HCT116 (cell line): Measurements from ENCODE around the gene ASXL2. TPM values are rescaled to one million over a fixed set of nuclear protein-coding genes. Genes with fewer than 3 reads are reported as not detected.
A peak's percentile ranks its signal among the peaks of the same experiment; 100 is the strongest.

Experiments used
- ATAC-seq: fragments of 200-7000 bp; cut with Tn5 transposase; 2 replicates; pipeline ENCODE4 v1.9.1; 2020; ENCODE audit warnings: mild to moderate bottlenecking, moderate library complexity
- BruUV-seq: library from RNA; stranded (reverse); fragments of 400-500 nt; replicated peaks from 2 replicates; lab custom pipeline; 2021; lab: Mats Ljungman, UMichigan
- CTCF ChIA-PET: fragments of 300-600 bp; sonication (Branson Sonifier 250); formaldehyde crosslinking; loops from one replicate; lab custom pipeline; 2021; ENCODE audit warnings: antibody characterized with exemption; lab: Charles Lee
- POLR2A ChIA-PET: fragments of 300-600, 350-600 bp; sonication (Branson Sonifier 250); formaldehyde crosslinking; loops from one replicate; lab custom pipeline; 2021; ENCODE audit warnings: antibody characterized with exemption; lab: Charles Lee
- RAD21 ChIA-PET, 2 experiments: fragments of 300-600 bp; sonication (Branson Sonifier 250); formaldehyde crosslinking; loops; one replicate each; lab custom pipeline; 2023; ENCODE audit warnings: low total read pairs in 2 of 2; ENCODE audit not compliant: uncharacterized antibody in 2 of 2, unreplicated experiment in 2 of 2, low non-redundant PET in 1 of 2; lab: Charles Lee
- DNase-seq: peaks from one replicate; pipeline ENCODE4 v3.0.0-alpha.2; 2010; ENCODE audit warnings: low read depth, low spot score
- H2AFZ ChIP-seq: fragments of 200-600 bp; shearing (Covaris generic), sonication (generic); 2 replicates; pipeline ENCODE4 v1.6.1; 2017; ENCODE audit warnings: low read depth, mixed run types, mixed read lengths, antibody characterized with exemption, low read length; ENCODE audit not compliant: poor library complexity, severe bottlenecking
- H3K27ac ChIP-seq: 2 replicates; pipeline ENCODE4 v1.5.1; 2012; ENCODE audit warnings: low read depth, low read length
- H3K27me3 ChIP-seq: fragments of 200-600 bp; sonication (generic); 2 replicates; pipeline ENCODE4 v1.6.1; 2016; ENCODE audit warnings: mixed run types, low read length, mixed read lengths; ENCODE audit not compliant: insufficient read depth
- H3K36me3 ChIP-seq, 2 experiments: fragments of 200-500 bp in 1 of 2; fragments of 200-600 bp in 1 of 2; sonication (Bioruptor generic) in 1 of 2; sonication (generic) in 1 of 2; 2 replicates each; pipeline versions ENCODE4 v1.5.1 to v1.6.1; 2014 to 2016; ENCODE audit warnings: low read length in 2 of 2, inconsistent platforms in 1 of 2, mixed read lengths in 1 of 2, mixed run types in 1 of 2; ENCODE audit not compliant: insufficient read depth in 2 of 2, control insufficient read depth in 1 of 2
- H3K4me1 ChIP-seq, 2 experiments: fragments of 200-600 bp in 1 of 2; sonication (generic) in 1 of 2; 2 replicates each; pipeline versions ENCODE4 v1.5.1 to v1.6.1; 2012 to 2017; ENCODE audit warnings: low read length in 2 of 2, inconsistent platforms in 1 of 2, mild to moderate bottlenecking in 1 of 2, mixed read lengths in 1 of 2, mixed run types in 1 of 2, moderate library complexity in 1 of 2; ENCODE audit not compliant: insufficient read depth in 2 of 2, control insufficient read depth in 1 of 2
- H3K4me2 ChIP-seq: fragments of 200-600 bp; sonication (generic); 2 replicates; pipeline ENCODE4 v1.6.1; 2017; ENCODE audit warnings: mixed run types, low read length, mixed read lengths
- H3K4me3 ChIP-seq, 2 experiments: fragments of 200-600 bp in 1 of 2; sonication (generic) in 1 of 2; replicated peaks in 1 of 2; 2 replicates each; pipeline ENCODE4 v1.5.1; 2011 to 2016; ENCODE audit warnings: low read length in 2 of 2, control low read depth in 1 of 2, low read depth in 1 of 2, mild to moderate bottlenecking in 1 of 2, mixed read lengths in 1 of 2, mixed run types in 1 of 2
- H3K79me2 ChIP-seq: fragments of 200-600 bp; sonication (generic); 2 replicates; pipeline ENCODE4 v1.6.1; 2017; ENCODE audit warnings: mild to moderate bottlenecking, mixed run types, low read length, moderate library complexity, mixed read lengths; ENCODE audit not compliant: insufficient read depth
- H3K9ac ChIP-seq: fragments of 200-600 bp; sonication (generic); 2 replicates; pipeline ENCODE4 v1.6.1; 2016; ENCODE audit warnings: low read length, mixed read lengths
- H3K9me2 ChIP-seq: fragments of 200-600 bp; sonication (generic), shearing (Covaris generic); 2 replicates; pipeline ENCODE4 v1.6.1; 2017; ENCODE audit warnings: mixed run types, mild to moderate bottlenecking, moderate library complexity; ENCODE audit not compliant: insufficient read depth
- H3K9me3 ChIP-seq, 2 experiments: fragments of 200-500 bp in 1 of 2; fragments of 200-600 bp in 1 of 2; sonication (Bioruptor generic) in 1 of 2; sonication (generic) in 1 of 2; 2 replicates each; pipeline ENCODE4 v1.6.1; 2014 to 2017; ENCODE audit warnings: low read length in 2 of 2, mixed read lengths in 2 of 2, inconsistent platforms in 1 of 2, low read depth in 1 of 2, mild to moderate bottlenecking in 1 of 2, mixed run types in 1 of 2, moderate library complexity in 1 of 2; ENCODE audit not compliant: control insufficient read depth in 1 of 2, insufficient read depth in 1 of 2
- H4K20me1 ChIP-seq: fragments of 200-600 bp; sonication (generic), shearing (Covaris generic); 2 replicates; pipeline ENCODE4 v1.6.1; 2017; ENCODE audit warnings: mixed run types, mild to moderate bottlenecking, moderate library complexity; ENCODE audit not compliant: insufficient read depth
- ATF3 ChIP-seq: IDR thresholded peaks from 2 replicates; pipeline ENCODE4 v1.6.1; 2012
- CBX3 ChIP-seq: IDR thresholded peaks from 2 replicates; pipeline ENCODE4 v1.6.1; 2012; ENCODE audit warnings: low read depth
- CTCF ChIP-seq, 3 experiments: fragments of 200-600 bp in 1 of 3; sonication (generic) in 1 of 3; IDR thresholded peaks in 2 of 3; conservative IDR thresholded peaks in 1 of 3; 2 replicates each; pipeline ENCODE4 v1.5.1; 2012 to 2017; ENCODE audit warnings: low read depth in 2 of 3, low read length in 2 of 3, antibody characterized with exemption in 1 of 3, borderline replicate concordance in 1 of 3, control low read depth in 1 of 3, mild to moderate bottlenecking in 1 of 3, mixed read lengths in 1 of 3, mixed run types in 1 of 3, moderate library complexity in 1 of 3; ENCODE audit not compliant: insufficient read depth in 1 of 3
- EGR1 ChIP-seq: IDR thresholded peaks from 2 replicates; pipeline ENCODE4 v1.6.1; 2012; ENCODE audit warnings: low read depth
- ELF1 ChIP-seq: IDR thresholded peaks from 2 replicates; pipeline ENCODE4 v1.6.1; 2012; ENCODE audit warnings: low read depth, borderline replicate concordance
- EZH2 ChIP-seq: fragments of 200-600 bp; sonication (generic); IDR thresholded peaks from 2 replicates; pipeline ENCODE4 v1.6.1; 2017; ENCODE audit warnings: antibody characterized with exemption, mixed run types
- FOSL1 ChIP-seq: IDR thresholded peaks from 2 replicates; pipeline ENCODE4 v1.6.1; 2012; ENCODE audit warnings: low read depth
- JUND ChIP-seq: IDR thresholded peaks from 2 replicates; pipeline ENCODE4 v1.6.1; 2012
- MAX ChIP-seq: IDR thresholded peaks from 2 replicates; pipeline ENCODE4 v1.6.1; 2012
- POLR2A ChIP-seq: IDR thresholded peaks from 2 replicates; pipeline ENCODE4 v1.7.0; 2011; ENCODE audit warnings: borderline replicate concordance; ENCODE audit not compliant: insufficient read depth, insufficient read length; ENCODE audit errors: extremely low read depth
- POLR2AphosphoS5 ChIP-seq: IDR thresholded peaks from 2 replicates; pipeline ENCODE4 v1.6.1; 2011; ENCODE audit warnings: mild to moderate bottlenecking, low read depth, low read length, moderate library complexity
- RAD21 ChIP-seq: IDR thresholded peaks from 2 replicates; pipeline ENCODE4 v1.6.1; 2012; ENCODE audit warnings: low read depth, mild to moderate bottlenecking
- REST ChIP-seq: IDR thresholded peaks from 2 replicates; pipeline ENCODE4 v1.6.1; 2012; ENCODE audit warnings: low read depth
- SIN3A ChIP-seq: IDR thresholded peaks from 2 replicates; pipeline ENCODE4 v1.6.1; 2012; ENCODE audit warnings: low read depth
- SP1 ChIP-seq: IDR thresholded peaks from 2 replicates; pipeline ENCODE4 v1.6.1; 2012; ENCODE audit warnings: low read depth
- SRF ChIP-seq: IDR thresholded peaks from 2 replicates; pipeline ENCODE4 v1.6.1; 2012; ENCODE audit warnings: low read depth
- ZBTB33 ChIP-seq: IDR thresholded peaks from 2 replicates; pipeline ENCODE4 v1.6.1; 2011; ENCODE audit warnings: mild to moderate bottlenecking, low read length, moderate library complexity; ENCODE audit not compliant: insufficient replicate concordance; ENCODE audit errors: extremely low read depth
- ZFX ChIP-seq: fragments of 450-650 bp; IDR thresholded peaks from 2 replicates; pipeline ENCODE4 v1.6.1; 2017
- ZNF274 ChIP-seq: fragments of 200-500 bp; sonication (Bioruptor generic); IDR thresholded peaks from 2 replicates; pipeline ENCODE4 v1.6.1; 2014; ENCODE audit warnings: mild to moderate bottlenecking, low read depth, low read length, inconsistent platforms
- intact Hi-C: fragments of 100-400 bp; cut with micrococcal nuclease; formaldehyde crosslinking; loops from 2 replicates; pipeline ENCODE4 v1.10.0; 2022
- total RNA-seq: library from RNA; stranded (reverse); gene quantifications from one replicate; pipeline ENCODE4 v1.2.1, GENCODE V29; 2021; ENCODE audit not compliant: unreplicated experiment

ASXL2 gene
- total RNA-seq, 1 experiment from 2014 or later: 29.2 TPM

- Histone ChIP-seq H3K4me2 (peak overlapping the region; percentile 87), H3K79me2 (peaks cover 54% of the 10 kb centered on the region), H3K9me3 (no peaks in the 10 kb centered on the region), H3K27ac (peak overlapping the region; percentile 92), H2AFZ (no peak overlapping the region), H3K4me3 (peak overlapping the region; percentile 94 to 95), H3K9ac (peak overlapping the region; percentile 94), H3K36me3 (no peaks in the 10 kb centered on the region), H3K4me1 (peaks cover 13 to 19% of the 10 kb centered on the region in 2 experiments; a peak in 3 of 4 replicates), H3K27me3 (no peaks in the 10 kb centered on the region), H4K20me1 (0 out of 2 replicates have a peak, but pooled peaks cover 4% of the 10 kb centered on the region), H3K9me2 (no peaks in the 10 kb centered on the region)
- ChIA-PET CTCF (interaction anchor here (0.9 to 1.1 kb wide), 2 partner anchors 26 to 28 kb away, joined by 3 read pairs; no protein-coding TSS in a partner anchor), POLR2A (interaction anchor here (0.8 to 1.5 kb wide), 8 partner anchors 7 to 468 kb away, joined by 3 to 7 read pairs (median 4); partner anchors contain the start of gene SELENOI), RAD21 (no interaction called here)
- intact Hi-C loops: no loop called here
- BruUV-seq: TSS peak; percentile 62
- peak; percentile 42 for DNase-seq
- ATAC-seq: peak; percentile 56
- TF ChIP-seq ZBTB33 (no peak), ELF1 (no peak; the same call in 1 of the 2 replicates), POLR2AphosphoS5 (no peak), REST (no peak), SIN3A (peak; percentile 24; the same call in 1 of the 2 replicates), MAX (0 out of 2 replicates have a peak, but pooled peaks have one; percentile 35), EZH2 (no peak), RAD21 (no peak), CBX3 (no peak), ATF3 (no peak), ZNF274 (no peak), SRF (no peak), FOSL1 (no peak), JUND (no peak), ZFX (peak; percentile 23; the same call in 1 of the 2 replicates), EGR1 (no peak), CTCF (IDR thresholded peaks at IDR 0.05 in 2 of 3, conservative IDR thresholded peaks at IDR 0.05 in 1 of 3; ENCODE audit: borderline replicate concordance in 1 of 3, insufficient read depth in 1 of 3, low read depth in 2 of 3, low read length in 2 of 3) (no peak), SP1 (no peak), POLR2A (no peak)
Observed at GRCh38 chr2:25877431-25878360, 591 bp downstream of the ASXL2 start.
